Transverse colon (tissue), 4 donors: Measurements from ENCODE around the gene SURF6. TPM values are rescaled to one million over a fixed set of nuclear protein-coding genes. Genes with fewer than 3 reads are reported as not detected.

ENCODE experiments used
- DNase-seq: peaks from one replicate; pipeline ENCODE4 v3.0.0-alpha.2; 2019
- H3K27ac ChIP-seq, 4 donors: fragments of 200-600 bp; sonication (generic); 2 replicates each; pipeline ENCODE4 v1.5.1; 2016 to 2018; ENCODE audit warnings: inconsistent platforms in 4 of 4
- H3K27me3 ChIP-seq: fragments of 200-600 bp; sonication (generic); 2 replicates; pipeline ENCODE4 v1.5.1; 2017; ENCODE audit warnings: inconsistent platforms
- H3K36me3 ChIP-seq, 4 donors: fragments of 200-600 bp; sonication (generic); 2 replicates each; pipeline ENCODE4 v1.5.1; 2017 to 2019; ENCODE audit warnings: inconsistent platforms in 4 of 4
- H3K4me1 ChIP-seq, 4 donors: fragments of 200-600 bp; sonication (generic); 2 replicates each; pipeline ENCODE4 v1.5.1; 2017 to 2020; ENCODE audit warnings: inconsistent platforms in 4 of 4
- H3K4me3 ChIP-seq, 4 donors: fragments of 200-600 bp; sonication (generic); 1 replicate in 1 of 4; 2 replicates in 3 of 4; pipeline versions ENCODE4 v1.5.1 to v1.6.1; 2017 to 2019; ENCODE audit warnings: inconsistent platforms in 4 of 4
- H3K9me3 ChIP-seq, 2 donors: fragments of 200-600 bp; sonication (generic); 2 replicates each; pipeline ENCODE4 v1.5.1; 2017 to 2019; ENCODE audit warnings: inconsistent platforms in 2 of 2
- CTCF ChIP-seq, 5 experiments: fragments of 200-600 bp in 3 of 5; fragments of 450-650 bp in 2 of 5; sonication (generic) in 3 of 5; IDR thresholded peaks; 1 replicate in 2 of 5; 2 replicates in 3 of 5; pipeline ENCODE4 v1.5.1; 2016 to 2017; ENCODE audit warnings: antibody characterized with exemption in 5 of 5, inconsistent platforms in 3 of 5, mild to moderate bottlenecking in 2 of 5, moderate library complexity in 1 of 5
- EP300 ChIP-seq: sonication (generic); formaldehyde crosslinking; IDR thresholded peaks from one replicate; pipeline ENCODE4 v1.6.1; 2017; ENCODE audit warnings: antibody characterized with exemption, low read depth
- POLR2A ChIP-seq: fragments of 450-650 bp; IDR thresholded peaks from one replicate; pipeline ENCODE4 v1.6.1; 2016; ENCODE audit warnings: antibody characterized with exemption, mild to moderate bottlenecking, moderate library complexity
- POLR2AphosphoS5 ChIP-seq, 3 donors: sonication (generic); formaldehyde crosslinking; IDR thresholded peaks; one replicate each; pipeline ENCODE4 v1.6.1; 2016; ENCODE audit warnings: antibody characterized with exemption in 3 of 3
- WGBS, 2 donors: methylation state at CpG; one replicate each; pipeline ENCODE4 v1.1.5; 2018; ENCODE audit warnings: low coverage in 1 of 2; 5-methylcytosine and 5-hydroxymethylcytosine counted together
- in situ Hi-C, 4 donors: fragments of 200-750 bp; cut with MboI; loops; one replicate each; pipeline versions ENCODE4 v1.15.0 to v1.15.1; 2017; ENCODE audit warnings: low sequenced_read_pairs in 3 of 4, low pct_ligation_motif_present in 1 of 4, low pct_unique_long_range_greater_than_20kb in 1 of 4
- intact Hi-C: fragments of 100-400 bp; cut with DNase I; formaldehyde crosslinking; loops from one replicate; pipeline ENCODE4 v1.15.1; 2023; ENCODE audit warnings: low total_unique reads
- total RNA-seq, 4 donors: library from RNA; depleted of rRNA; stranded (reverse); fragments of >200 nt; gene quantifications; one replicate each; pipeline ENCODE4 v1.1.0, GENCODE V29; 2016

SURF6 gene
- total RNA-seq, 4 donors from 2014 or later: 18.1 to 61.3 (median 22.5) TPM

- TF ChIP-seq POLR2AphosphoS5 (IDR thresholded peaks at IDR 0.05): no peak
- TF ChIP-seq POLR2A: no peak
- no peak for TF ChIP-seq CTCF (IDR thresholded peaks at IDR 0.05)
- no peak for TF ChIP-seq EP300
- Histone ChIP-seq H3K27me3 (no peaks in the 10 kb centered on the region), H3K36me3 (no peaks in the 10 kb centered on the region), H3K4me1 (no peaks in the 10 kb centered on the region), H3K4me3 (no peak overlapping the region), H3K27ac (no peak overlapping the region), H3K9me3 (no peaks in the 10 kb centered on the region)
- in situ Hi-C loops: loop anchor here in 3 of 4 donors (5.0 to 10.0 kb wide), 2 partner anchors 137 to 139 kb away; no protein-coding TSS in a partner anchor
- no peak for DNase-seq
- 83 to 85% methylated on average over 6 to 13 of the region's 13 CpGs for WGBS, 2 donors
- intact Hi-C loops: no loop called here
These were observed 11.8 kb downstream of the SURF6 start for GRCh38 chr9:133323991-133324703.

GRCh38 chr9:133323211-133323610, 12.8 kb downstream of the SURF6 start:
- Histone ChIP-seq H3K27ac (no peak overlapping the region), H3K9me3 (no peaks in the 10 kb centered on the region), H3K4me3 (no peak overlapping the region), H3K27me3 (no peaks in the 10 kb centered on the region), H3K4me1 (no peaks in the 10 kb centered on the region), H3K36me3 (no peaks in the 10 kb centered on the region)
- TF ChIP-seq CTCF (IDR thresholded peaks at IDR 0.05): no peak
- no peak for TF ChIP-seq POLR2AphosphoS5 (IDR thresholded peaks at IDR 0.05)
- in situ Hi-C loops: loop anchor here in 3 of 4 donors (5.0 to 10.0 kb wide), 2 partner anchors 136 to 138 kb away; no protein-coding TSS in a partner anchor
- intact Hi-C loops: no loop called here
- 92 to 95% methylated on average over 7 to 10 of the region's 10 CpGs for WGBS, 2 donors
- no peak for DNase-seq

GRCh38 chr9:133322701-133323100, 13.3 kb downstream of the SURF6 start:
- Histone ChIP-seq H3K4me3 (no peak overlapping the region), H3K27me3 (no peaks in the 10 kb centered on the region), H3K9me3 (no peaks in the 10 kb centered on the region), H3K27ac (no peak overlapping the region), H3K4me1 (no peaks in the 10 kb centered on the region), H3K36me3 (no peaks in the 10 kb centered on the region)
- no peak for DNase-seq
- in situ Hi-C loops (loop anchor here in 3 of 4 donors (5.0 to 10.0 kb wide), 2 partner anchors 135 to 138 kb away; no protein-coding TSS in a partner anchor), intact Hi-C loops (no loop called here)
- no peak for TF ChIP-seq POLR2AphosphoS5 (IDR thresholded peaks at IDR 0.05)
- TF ChIP-seq CTCF (IDR thresholded peaks at IDR 0.05): no peak
- no peak for TF ChIP-seq EP300
- TF ChIP-seq POLR2A: no peak
- 84 to 87% methylated on average over 6 to 14 of the region's 14 CpGs for WGBS, 2 donors

- Histone ChIP-seq H3K27ac (no peak overlapping the region), H3K4me3 (no peak overlapping the region), H3K4me1 (no peaks in the 10 kb centered on the region), H3K36me3 (no peaks in the 10 kb centered on the region), H3K27me3 (no peaks in the 10 kb centered on the region), H3K9me3 (no peaks in the 10 kb centered on the region)
- 83 to 91% methylated on average over 11 to 13 of the region's 13 CpGs for WGBS, 2 donors
- TF ChIP-seq POLR2AphosphoS5 (IDR thresholded peaks at IDR 0.05) (no peak), EP300 (no peak), POLR2A (no peak), CTCF (IDR thresholded peaks at IDR 0.05) (no peak)
- intact Hi-C loops: no loop called here
- DNase-seq: no peak
- in situ Hi-C loops: loop anchor here in 3 of 4 donors (5.0 to 10.0 kb wide), 2 partner anchors 134 to 137 kb away; no protein-coding TSS in a partner anchor
These were observed 14.5 kb downstream of the SURF6 start for GRCh38 chr9:133321411-133321935.
